Measurements from ENCODE around the gene MAPKAPK3.

The MAPKAPK3 gene

GRCh38 chr3:50609071-50609762, 7.7 kb upstream of the MAPKAPK3 start:
- no peak for DNase-seq (ENCODE audit: low spot score)

GRCh38 chr3:50609763-50610085, 7.2 kb upstream of the MAPKAPK3 start:
- DNase-seq (ENCODE audit: low spot score): no peak

DNA sequence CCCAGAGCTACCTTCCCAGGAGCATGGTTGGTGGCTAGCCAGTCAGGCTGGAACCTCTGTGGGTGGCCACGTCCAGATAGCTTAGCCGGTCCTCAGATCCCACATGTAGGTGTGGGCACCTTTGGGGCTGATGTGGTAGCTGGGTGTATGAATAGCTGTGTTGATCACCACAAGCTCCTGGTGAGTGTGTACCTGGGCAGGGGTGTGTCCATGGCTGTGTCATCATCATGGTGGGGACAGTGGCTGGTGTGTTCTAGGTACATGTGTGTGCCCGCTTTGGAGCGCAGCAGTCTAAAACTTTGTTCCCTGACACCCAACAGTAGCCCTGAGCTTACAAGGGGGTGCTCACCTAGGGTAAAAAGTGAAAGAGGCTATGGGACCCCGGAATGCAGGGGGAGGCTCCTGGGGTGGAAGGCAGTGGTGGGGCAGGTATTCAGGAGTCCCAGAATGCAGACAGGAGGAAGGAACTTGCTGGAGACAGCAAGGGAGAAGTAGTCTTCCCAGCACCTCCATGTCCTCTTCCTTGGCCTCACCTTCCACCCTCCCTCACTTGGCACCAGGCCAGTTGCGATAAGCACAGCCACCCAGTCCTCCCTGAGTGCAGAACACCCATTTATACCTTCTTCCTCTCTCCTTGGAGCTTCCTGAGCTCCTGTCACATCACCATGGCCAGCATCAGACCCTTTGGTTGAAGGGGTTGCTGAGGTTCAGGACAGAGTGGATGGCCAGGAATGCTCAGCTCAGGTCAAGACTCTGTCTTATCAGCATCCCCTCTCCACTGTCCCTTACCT, 6.6 kb upstream of the MAPKAPK3 start:
- DNase-seq (ENCODE audit: low spot score): no peak

DNA sequence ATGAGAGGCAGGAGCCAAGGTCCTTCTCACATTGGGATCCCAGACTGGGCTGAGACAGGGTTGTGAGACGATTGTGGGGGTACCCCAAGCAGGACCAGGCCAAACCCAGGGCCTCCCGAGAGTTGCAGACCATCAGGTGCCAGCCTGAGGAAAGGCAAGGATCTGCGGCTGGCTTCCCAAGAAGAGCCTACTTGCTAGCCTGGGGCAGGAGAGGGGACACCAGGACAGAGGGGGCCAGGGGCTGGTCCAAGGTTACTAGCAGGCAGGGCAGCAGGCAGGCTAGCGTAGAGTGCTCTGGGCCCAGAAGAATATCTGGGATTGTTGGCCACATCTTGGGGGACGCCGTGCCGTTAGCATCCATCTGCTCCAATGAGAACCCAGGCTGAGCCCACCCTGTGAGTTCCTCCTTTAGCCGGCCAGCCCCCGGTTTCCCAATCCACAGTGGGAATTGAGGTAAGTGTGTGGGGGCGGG, 5.9 kb upstream of the MAPKAPK3 start:
- DNase-seq (ENCODE audit: low spot score): no peak

DNA sequence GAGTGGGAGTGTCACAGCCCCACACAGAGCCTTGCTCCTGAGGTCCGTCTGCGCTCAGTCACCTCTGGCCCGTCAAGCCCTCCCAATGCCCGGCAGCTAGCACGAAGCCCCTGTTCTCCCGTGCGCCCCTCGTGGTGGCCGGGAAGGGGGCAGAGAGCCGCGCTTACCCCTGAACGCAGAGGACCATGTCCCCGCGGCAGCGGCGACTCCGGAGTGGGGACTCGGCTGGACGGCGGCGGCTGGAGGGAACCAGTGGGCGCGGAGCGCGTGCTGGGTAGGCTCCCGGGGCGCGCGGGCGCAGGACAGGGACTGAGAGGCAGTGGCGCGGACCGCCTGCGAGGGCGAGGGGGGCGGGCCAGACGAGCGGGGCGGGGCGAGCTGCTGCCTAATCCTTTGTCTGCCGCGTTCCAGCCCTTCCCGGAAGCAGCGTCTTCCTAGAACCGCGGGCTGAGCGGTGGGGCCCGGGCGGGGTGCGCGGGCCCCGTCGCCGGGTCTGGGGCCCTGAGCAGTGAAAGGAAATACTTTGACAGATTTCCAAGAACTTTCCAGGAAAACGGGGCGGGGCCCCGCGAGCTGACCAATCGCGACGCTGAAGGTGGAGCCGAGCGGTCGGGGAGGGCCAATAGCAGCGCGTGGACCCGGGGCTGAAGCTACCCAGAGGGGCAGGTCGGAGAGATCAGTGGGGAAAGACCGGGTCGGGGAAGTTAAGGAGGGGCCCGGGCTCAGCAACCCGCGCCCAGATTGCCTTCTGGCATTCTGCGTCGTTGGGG, 5.3 kb upstream of the MAPKAPK3 start, which contains the start of gene CISH:
CISH (minus strand) TSS at position 311 of the 770 bp plus-strand sequence; CDS start at position 187, 124 bp downstream.
- DNase-seq (ENCODE audit: low spot score): peak; percentile 99

- DNase-seq (ENCODE audit: low spot score): no peak
Observed at GRCh38 chr3:50612234-50612882, 4.6 kb upstream of the MAPKAPK3 start.

DNA sequence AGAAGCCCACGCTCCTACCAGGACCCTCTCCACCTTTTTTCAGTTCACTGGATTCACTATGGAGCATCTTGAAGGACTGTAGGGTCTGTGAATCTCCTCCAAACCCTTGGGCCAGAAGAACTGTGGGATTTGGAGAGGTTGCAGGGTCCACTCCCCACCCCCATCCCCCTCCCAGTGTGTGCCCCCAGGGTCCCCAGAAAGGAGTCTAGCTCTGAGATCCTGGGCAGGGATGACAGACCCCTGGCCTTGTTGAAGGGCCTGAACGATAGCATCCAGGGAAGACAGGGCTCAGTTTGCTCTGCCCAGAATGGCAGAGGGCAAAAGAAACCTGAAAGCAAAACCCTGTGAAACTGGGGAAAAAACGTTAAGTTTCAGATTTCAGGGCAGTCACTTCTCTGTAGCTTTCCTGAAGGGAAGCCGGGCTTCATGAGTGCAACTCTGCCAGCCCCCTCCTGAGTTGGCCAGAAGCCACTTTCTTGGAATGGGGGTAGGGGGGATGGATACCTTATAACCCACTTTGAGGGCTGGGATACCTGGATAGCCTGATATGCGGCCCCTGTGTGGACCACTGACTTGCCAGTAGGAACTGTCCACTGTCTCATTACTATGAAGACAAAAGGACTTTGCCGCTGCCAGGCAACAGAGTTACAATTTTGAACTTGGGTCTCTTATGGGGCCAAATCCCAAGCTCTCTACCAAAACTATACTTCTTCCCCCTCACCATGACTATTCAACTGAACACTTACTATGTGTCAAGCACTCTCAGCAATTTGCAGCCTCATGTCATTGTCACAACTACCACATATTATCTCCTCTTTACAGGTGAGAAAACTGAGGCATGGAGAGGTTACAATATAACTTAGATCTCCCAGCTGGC, 3.7 kb upstream of the MAPKAPK3 start:
- no peak for DNase-seq (ENCODE audit: low spot score)

DNA sequence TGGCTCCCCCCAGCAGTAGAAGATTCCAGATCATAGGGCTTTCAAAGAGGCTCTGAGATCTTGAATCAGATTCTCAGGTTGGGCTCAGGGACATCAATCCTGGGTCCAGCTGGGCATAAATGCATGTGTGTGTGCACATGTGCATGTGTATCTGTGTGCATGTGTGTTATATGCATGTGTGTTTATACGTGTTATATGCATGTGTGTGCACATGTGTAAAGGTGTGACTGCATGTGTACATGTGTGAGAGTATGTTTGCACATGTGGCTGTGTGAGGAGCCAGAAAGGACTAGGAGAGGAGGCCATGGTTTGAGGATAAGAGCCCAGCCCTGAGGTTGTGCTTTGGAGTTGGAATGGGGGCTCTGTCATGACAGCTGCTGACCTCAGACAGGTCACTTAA, 1.8 kb upstream of the MAPKAPK3 start:
- DNase-seq (ENCODE audit: low spot score): no peak

GRCh38 chr3:50616003-50616769, 765 bp upstream of the MAPKAPK3 start:
- DNase-seq (ENCODE audit: low spot score): peak; percentile 90

DNA sequence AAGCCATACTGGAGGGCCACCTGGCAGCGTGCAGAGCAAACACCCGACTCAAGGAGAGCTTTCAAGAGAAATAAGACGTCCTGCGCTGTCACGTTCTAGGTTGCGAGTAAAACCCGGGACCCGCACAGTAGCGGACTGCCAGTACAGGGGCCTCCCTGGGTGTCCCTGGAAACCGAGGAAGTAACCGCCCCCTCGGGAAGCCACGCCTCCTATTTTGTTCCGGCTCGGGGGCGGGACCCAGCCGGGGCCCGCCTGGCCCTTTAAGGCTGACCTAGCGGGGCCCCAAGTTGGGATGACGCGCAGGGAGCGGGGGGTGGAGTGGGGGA, 218 bp upstream of the MAPKAPK3 start:
- DNase-seq (ENCODE audit: low spot score): peak; percentile 96

- no peak for DNase-seq (ENCODE audit: low spot score)
Observed at GRCh38 chr3:50617911-50618481, 1.0 kb downstream of the MAPKAPK3 start.

DNA sequence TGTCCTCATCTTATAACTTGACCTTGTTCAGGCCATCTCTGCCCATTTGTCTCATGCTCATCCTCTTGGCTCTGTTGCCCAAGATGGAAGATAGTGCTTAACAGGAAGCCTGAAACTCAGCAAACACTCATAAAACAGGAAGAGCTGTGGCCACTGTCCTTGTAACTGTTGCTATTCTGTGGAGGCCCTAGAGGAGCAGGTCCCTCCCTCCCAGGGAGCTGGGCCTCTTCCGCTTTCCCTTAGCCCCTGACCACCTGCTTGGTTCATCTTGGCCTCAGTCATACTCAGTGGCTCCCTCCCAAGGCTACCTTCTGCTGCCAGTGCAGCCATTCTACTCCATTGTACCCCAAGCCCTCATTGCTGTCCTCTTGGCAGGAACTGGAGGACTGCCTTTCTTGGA, 3.5 kb downstream of the MAPKAPK3 start:
- DNase-seq (ENCODE audit: low spot score): no peak

GRCh38 chr3:50620820-50621219, 3.9 kb downstream of the MAPKAPK3 start:
- DNase-seq (ENCODE audit: low spot score): no peak

DNA sequence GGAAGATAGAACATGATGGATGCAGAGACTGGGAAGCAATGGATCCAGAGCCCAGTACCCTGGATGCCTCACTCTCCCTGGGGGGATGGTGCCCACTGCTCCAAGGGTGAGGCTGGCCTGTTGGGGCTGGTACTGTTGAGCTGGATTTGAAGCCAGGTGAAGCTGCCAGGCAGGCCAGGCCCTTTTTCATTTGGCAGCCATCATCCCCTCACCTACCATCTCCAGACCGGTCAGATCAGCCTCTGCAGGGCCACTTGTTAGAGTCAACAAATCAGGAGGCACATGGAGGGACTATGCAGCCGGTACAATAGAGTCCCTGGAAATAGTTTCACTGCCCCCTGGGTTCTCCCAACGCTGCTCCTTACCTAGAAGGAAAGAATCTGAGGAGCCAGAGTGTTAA, 5.9 kb downstream of the MAPKAPK3 start:
- no peak for DNase-seq (ENCODE audit: low spot score)

DNA sequence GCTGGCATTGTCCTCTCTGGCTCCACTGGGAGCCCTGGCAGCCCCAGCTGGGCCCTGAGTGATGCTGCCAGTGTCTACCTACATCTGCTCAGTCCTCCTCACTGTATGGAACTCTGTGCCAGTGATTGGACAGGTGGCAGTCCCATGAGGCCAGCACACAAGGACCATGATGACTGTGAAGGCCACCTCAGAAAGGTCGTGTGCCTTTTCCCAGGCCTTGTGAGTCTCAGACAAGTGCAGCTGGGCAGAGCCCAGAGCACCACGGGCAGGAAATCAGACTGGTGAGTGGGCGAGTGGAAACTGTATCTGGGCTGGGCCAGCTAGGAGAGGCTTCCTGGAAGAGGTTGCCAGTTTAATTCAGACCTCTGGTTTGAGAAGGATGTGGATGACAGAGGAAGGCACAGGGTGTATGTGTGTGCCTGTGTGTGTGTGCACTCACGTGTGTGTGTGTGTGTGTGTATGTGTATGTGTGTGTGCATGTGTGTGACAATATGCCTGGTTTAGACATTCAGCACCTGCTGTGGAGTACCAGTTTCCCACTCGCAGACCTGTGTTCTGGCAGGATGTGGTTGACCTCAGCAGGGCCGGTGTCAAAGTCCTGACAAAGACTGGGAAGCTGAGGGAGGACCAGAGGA, 7.0 kb downstream of the MAPKAPK3 start:
- DNase-seq (ENCODE audit: low spot score): peak; percentile 76

- DNase-seq (ENCODE audit: low spot score): no peak
Observed at GRCh38 chr3:50624634-50625033, 7.7 kb downstream of the MAPKAPK3 start.

DNA sequence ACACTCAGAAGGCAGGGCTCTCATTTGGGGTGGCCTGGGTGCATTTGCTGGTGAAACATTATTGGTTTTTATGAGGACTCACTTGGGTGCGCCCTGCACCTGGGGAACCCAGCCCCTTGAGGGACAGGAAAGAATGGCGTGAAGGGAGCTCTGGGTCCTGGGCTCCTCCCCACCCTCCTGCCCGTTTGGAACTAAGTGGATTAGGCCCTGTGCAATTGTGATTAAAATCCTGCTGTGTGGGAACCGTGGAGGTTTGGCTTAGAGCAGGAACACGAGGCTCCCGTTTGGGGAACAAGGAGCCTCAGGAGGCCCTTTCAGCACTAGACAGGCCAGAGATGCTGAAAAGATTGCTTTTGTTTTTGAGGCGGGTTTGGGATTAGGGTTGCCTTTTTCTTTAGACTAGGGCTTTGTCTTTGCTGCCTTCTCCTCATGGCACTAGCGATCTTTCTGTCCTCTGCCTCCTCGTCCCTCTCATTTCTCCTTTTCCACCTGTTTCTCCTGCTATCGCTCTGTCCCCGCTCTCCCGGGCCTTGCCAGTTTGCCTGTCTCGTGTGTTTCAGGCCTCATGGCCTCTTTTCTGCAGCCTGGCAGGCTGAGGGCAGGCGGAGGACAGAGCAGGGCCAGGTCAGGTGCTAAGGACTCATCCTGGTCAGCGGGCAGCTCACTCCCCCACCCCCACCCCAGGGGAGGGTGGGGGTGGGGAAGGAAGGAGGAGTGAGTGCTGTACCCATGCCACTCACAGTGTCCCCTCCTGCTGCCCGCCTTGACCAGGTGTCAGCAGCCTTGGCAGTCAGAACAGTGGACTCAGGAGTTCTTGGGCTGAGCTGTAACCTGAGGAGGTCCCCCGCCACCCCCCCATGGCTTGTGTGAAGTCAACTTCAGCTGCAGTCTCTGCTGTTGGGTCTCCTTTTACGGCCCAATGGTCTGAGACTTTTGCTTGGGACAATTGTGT, 8.6 kb downstream of the MAPKAPK3 start:
- DNase-seq (ENCODE audit: low spot score): no peak

GRCh38 chr3:50626401-50626800, 9.4 kb downstream of the MAPKAPK3 start:
- DNase-seq (ENCODE audit: low spot score): no peak

Data from activated CD4-positive, alpha-beta T cell treated with anti-CD3 and anti-CD28 coated beads, Interleukin-2, Interleukin-4, amounts not matched to agents 100 ng/mL and 50 ng/mL, durations not matched to agents 16 hours and 8 hours (primary cell).